IMR-90 (cell line): ENCODE data around the gene SFTA2. TPM values are rescaled to one million over a fixed set of nuclear protein-coding genes. Genes with fewer than 3 reads are reported as not detected.

Experiments
- ATAC-seq: fragments of 200-7000 bp; cut with Tn5 transposase; 2 replicates; pipeline ENCODE4 v1.9.1; 2020; ENCODE audit warnings: low read depth, mild to moderate bottlenecking, moderate library complexity
- BruUV-seq: library from RNA; stranded (reverse); fragments of 400-500 nt; replicated peaks from 2 replicates; lab custom pipeline; 2021; lab: Mats Ljungman, UMichigan
- CTCF ChIA-PET: fragments of 300-600 bp; formaldehyde crosslinking; extraction: SDS; loops from one replicate; lab custom pipeline; 2021; ENCODE audit warnings: antibody characterized with exemption; lab: Yijun Ruan, JAX
- POLR2A ChIA-PET: fragments of 300-600 bp; sonication (Branson Sonifier 250); formaldehyde crosslinking; loops from one replicate; lab custom pipeline; 2022; ENCODE audit warnings: antibody characterized with exemption; ENCODE audit not compliant: unreplicated experiment; lab: Charles Lee
- DNase-seq: peaks from one replicate; pipeline ENCODE4 v3.0.0; 2013
- H2AFZ ChIP-seq: replicated peaks from 2 replicates; pipeline ENCODE3; 2013; ENCODE audit warnings: low read length, mild to moderate bottlenecking; ENCODE audit not compliant: poor library complexity
- H2AK5ac ChIP-seq: 2 replicates; pipeline ENCODE4 v1.6.1; 2013; ENCODE audit warnings: low read depth, low read length, inconsistent platforms
- H2AK9ac ChIP-seq: replicated peaks from 2 replicates; pipeline ENCODE3; 2013; ENCODE audit warnings: mild to moderate bottlenecking, low read depth, low read length, moderate library complexity; ENCODE audit not compliant: poor library complexity
- H2BK120ac ChIP-seq: 2 replicates; pipeline ENCODE4 v1.6.1; 2013; ENCODE audit warnings: low read depth, low read length, inconsistent platforms
- H2BK15ac ChIP-seq: 3 replicates; pipeline ENCODE4 v1.6.1; 2013; ENCODE audit warnings: low read depth, low read length, inconsistent platforms
- H2BK20ac ChIP-seq: 2 replicates; pipeline ENCODE4 v1.6.1; 2013; ENCODE audit warnings: low read depth, mild to moderate bottlenecking, inconsistent platforms, low read length, moderate library complexity
- H2BK5ac ChIP-seq: 2 replicates; pipeline ENCODE4 v1.6.1; 2013; ENCODE audit warnings: mild to moderate bottlenecking, low read depth, low read length, inconsistent platforms; ENCODE audit not compliant: poor library complexity, severe bottlenecking
- H3K14ac ChIP-seq: replicated peaks from 2 replicates; pipeline ENCODE4 v1.6.1; 2013; ENCODE audit warnings: low read depth, low read length, inconsistent platforms
- H3K18ac ChIP-seq: 2 replicates; pipeline ENCODE4 v1.6.1; 2013; ENCODE audit warnings: low read depth, low read length, control low read depth
- H3K23ac ChIP-seq: 2 replicates; pipeline ENCODE4 v1.6.1; 2013; ENCODE audit warnings: low read depth, low read length, inconsistent platforms
- H3K27ac ChIP-seq: 2 replicates; pipeline ENCODE4 v1.5.1; 2013; ENCODE audit warnings: mild to moderate bottlenecking, control low read depth, low read length; ENCODE audit not compliant: insufficient read depth
- H3K27me3 ChIP-seq: 2 replicates; pipeline ENCODE4 v1.6.1; 2013; ENCODE audit warnings: low read length; ENCODE audit not compliant: control insufficient read depth, insufficient read depth
- H3K36me3 ChIP-seq: 2 replicates; pipeline ENCODE4 v1.6.1; 2013; ENCODE audit warnings: low read length, mixed read lengths; ENCODE audit not compliant: control insufficient read depth, insufficient read depth
- H3K4ac ChIP-seq: 2 replicates; pipeline ENCODE4 v1.6.1; 2013; ENCODE audit warnings: low read depth, low read length, inconsistent platforms
- H3K4me1 ChIP-seq: 2 replicates; pipeline ENCODE4 v1.6.1; 2013; ENCODE audit warnings: low read length, mixed read lengths; ENCODE audit not compliant: control insufficient read depth, insufficient read depth
- H3K4me2 ChIP-seq: 2 replicates; pipeline ENCODE4 v1.6.1; 2013; ENCODE audit warnings: low read depth, mild to moderate bottlenecking, control low read depth, low read length, moderate library complexity
- H3K4me3 ChIP-seq: 2 replicates; pipeline ENCODE4 v1.5.1; 2013; ENCODE audit warnings: low read depth, mild to moderate bottlenecking, control low read depth, low read length, moderate library complexity; ENCODE audit not compliant: insufficient read depth
- H3K56ac ChIP-seq: 2 replicates; pipeline ENCODE4 v1.6.1; 2013; ENCODE audit warnings: low read length, inconsistent platforms; ENCODE audit not compliant: insufficient read depth; ENCODE audit errors: extremely low read depth
- H3K79me1 ChIP-seq, 2 experiments: 2 replicates each; pipeline ENCODE4 v1.6.1; 2013; ENCODE audit warnings: low read length in 2 of 2, inconsistent platforms in 1 of 2, low read depth in 1 of 2
- H3K9ac ChIP-seq: 2 replicates; pipeline ENCODE4 v1.6.1; 2013; ENCODE audit warnings: low read depth, low read length, control low read depth
- H3K9me1 ChIP-seq: 2 replicates; pipeline ENCODE4 v1.6.1; 2013; ENCODE audit warnings: low read length, inconsistent platforms; ENCODE audit not compliant: insufficient read depth
- H3K9me3 ChIP-seq: 2 replicates; pipeline ENCODE4 v1.6.1; 2013; ENCODE audit warnings: low read length; ENCODE audit not compliant: control insufficient read depth, insufficient read depth
- H4K20me1 ChIP-seq: 2 replicates; pipeline ENCODE4 v1.6.1; 2013; ENCODE audit warnings: low read length, inconsistent platforms; ENCODE audit not compliant: insufficient read depth
- H4K5ac ChIP-seq: 2 replicates; pipeline ENCODE4 v1.6.1; 2013; ENCODE audit warnings: mild to moderate bottlenecking, low read depth, low read length, control low read depth
- H4K8ac ChIP-seq, 2 experiments: 2 replicates each; pipeline ENCODE4 v1.6.1; 2013; ENCODE audit warnings: low read depth in 2 of 2, low read length in 2 of 2, control low read depth in 1 of 2, inconsistent platforms in 1 of 2
- H4K91ac ChIP-seq: 2 replicates; pipeline ENCODE4 v1.6.1; 2013; ENCODE audit warnings: low read depth, low read length, inconsistent platforms; ENCODE audit not compliant: insufficient read depth
- BHLHE40 ChIP-seq: fragments of 150-350 bp; IDR thresholded peaks from 2 replicates; pipeline ENCODE4 v1.6.1; 2016; ENCODE audit warnings: mild to moderate bottlenecking, low read depth, low read length
- CEBPB ChIP-seq: IDR thresholded peaks from 2 replicates; pipeline ENCODE4 v1.6.1; 2012; ENCODE audit warnings: low read depth, low read length, improper control_type of control experiment
- FOS ChIP-seq: fragments of 150-350 bp; IDR thresholded peaks from 2 replicates; pipeline ENCODE4 v1.6.1; 2016; ENCODE audit warnings: low read depth, low read length
- MAZ ChIP-seq: IDR thresholded peaks from 2 replicates; pipeline ENCODE4 v1.6.1; 2012; ENCODE audit warnings: low read depth, mild to moderate bottlenecking, low read length, improper control_type of control experiment, moderate library complexity, borderline replicate concordance
- MXI1 ChIP-seq: IDR thresholded peaks from 2 replicates; pipeline ENCODE4 v1.6.1; 2012; ENCODE audit warnings: low read depth, mild to moderate bottlenecking, low read length, moderate library complexity, borderline replicate concordance
- POLR2A ChIP-seq: IDR thresholded peaks from 2 replicates; pipeline ENCODE4 v1.6.1; 2012; ENCODE audit warnings: mild to moderate bottlenecking, low read depth, low read length
- RCOR1 ChIP-seq: IDR thresholded peaks from 2 replicates; pipeline ENCODE4 v1.6.1; 2012; ENCODE audit warnings: mild to moderate bottlenecking, low read length, improper control_type of control experiment; ENCODE audit not compliant: insufficient replicate concordance
- RFX5 ChIP-seq: IDR thresholded peaks from 2 replicates; pipeline ENCODE4 v1.8.0; 2012; ENCODE audit warnings: low read depth, mild to moderate bottlenecking, low read length, moderate library complexity
- SMC3 ChIP-seq: fragments of 150-350 bp; IDR thresholded peaks from 2 replicates; pipeline ENCODE4 v1.6.1; 2016; ENCODE audit warnings: low read depth, mild to moderate bottlenecking, antibody characterized with exemption, low read length, moderate library complexity
- WGBS, 2 experiments: methylation state at CpG; one replicate each; pipeline versions ENCODE4 v1.1.5 to v1.1.7; 2013; ENCODE audit warnings: missing lambda C conversion rate in 2 of 2; ENCODE audit not compliant: insufficient read length in 1 of 2; ENCODE audit errors: extremely low coverage in 2 of 2; 5-methylcytosine and 5-hydroxymethylcytosine counted together
- dilution Hi-C: fragments of 300-500 bp; cut with HindIII; formaldehyde crosslinking; loops from one replicate; pipeline ENCODE4 v1.14.3; 2018; ENCODE audit warnings: low sequenced_read_pairs; ENCODE audit not compliant: unreplicated experiment
- in situ Hi-C: fragments of 300-500 bp; cut with MboI; formaldehyde crosslinking; loops from 3 replicates; pipeline ENCODE4 v1.14.3; 2019; ENCODE audit warnings: low sequenced_read_pairs, inconsistent platforms, mixed read lengths
- intact Hi-C: fragments of 100-400 bp; cut with micrococcal nuclease; formaldehyde crosslinking; loops from 2 replicates; pipeline ENCODE4 v1.10.0; 2022
- polyA plus RNA-seq, 3 experiments: library from polyadenylated mRNA; depleted of rRNA; stranded (reverse); fragments of >200 nt; gene quantifications; 2 replicates each; pipeline ENCODE4 v1.2.3, GENCODE V29; 2012; ENCODE audit warnings: low replicate concordance in 1 of 3
- total RNA-seq: library from RNA; depleted of rRNA; stranded (reverse); fragments of >200 nt; gene quantifications from 2 replicates; pipeline ENCODE4 v1.2.3, GENCODE V29; 2012
- TF ChIP-seq, protein P1 (sequence below): fragments of 150-350 bp; IDR thresholded peaks from 2 replicates; pipeline ENCODE4 v1.6.1; 2017; ENCODE audit warnings: mild to moderate bottlenecking, antibody characterized with exemption, low read length, low read depth

Gene SFTA2
- total and polyA plus RNA-seq, 2 of the 4 experiments (the other 2 are of a cell fraction), result not detected

DNA sequence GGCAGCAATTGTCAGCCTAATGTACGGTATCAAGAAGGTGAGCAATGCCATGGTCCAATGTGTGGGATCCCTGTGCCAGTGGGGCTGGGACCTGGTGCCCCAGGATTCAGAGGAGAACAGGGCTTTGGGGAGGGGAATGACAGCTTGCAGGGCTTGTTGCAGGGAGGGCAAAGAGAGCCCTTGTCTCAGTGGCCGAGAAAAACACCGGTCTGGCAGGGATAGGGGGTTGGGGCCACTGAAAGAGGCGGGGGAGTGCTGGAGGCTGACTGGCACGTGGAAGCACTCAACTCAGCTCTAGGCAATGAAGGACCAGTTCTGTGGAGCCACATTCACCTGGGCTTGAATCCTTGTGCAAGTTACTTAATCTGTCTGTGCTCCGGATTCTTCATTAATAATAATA, 5.3 kb upstream of the SFTA2 start:
- no peak overlapping the region for H3K9ac ChIP-seq
- no peaks in the 10 kb centered on the region for H4K20me1 ChIP-seq
- H3K27ac ChIP-seq, result no peak overlapping the region
- no peak overlapping the region for H2BK15ac ChIP-seq
- H4K8ac ChIP-seq, result no peak overlapping the region
- BruUV-seq, result no TSS peak
- no peak overlapping the region for H2AFZ ChIP-seq
- peaks cover 2% of the 10 kb centered on the region for H3K9me1 ChIP-seq
- ATAC-seq (no peak), DNase-seq (no peak)
- H3K56ac ChIP-seq, result no peak overlapping the region
- H3K4me2 ChIP-seq, result no peak overlapping the region
- no peak overlapping the region for H3K23ac ChIP-seq
- no peak overlapping the region for H2BK120ac ChIP-seq
- H3K27me3 ChIP-seq, result peaks cover 58% of the 10 kb centered on the region
- no peak overlapping the region for H2BK20ac ChIP-seq
- WGBS, 2 experiments, result 17% methylated on average over 2 of the region's 6 CpGs; no CpG with 5 or more reads in 1 of the 2 experiments
- H3K4me3 ChIP-seq, result no peak overlapping the region
- H3K79me1 ChIP-seq, result no peaks in the 10 kb centered on the region
- TF ChIP-seq POLR2A (no peak), RFX5 (no peak), BHLHE40 (no peak), SMC3 (no peak), MXI1 (no peak), MAZ (no peak), CEBPB (no peak), RCOR1 (no peak), FOS (no peak)
- TF ChIP-seq, protein P1, sequence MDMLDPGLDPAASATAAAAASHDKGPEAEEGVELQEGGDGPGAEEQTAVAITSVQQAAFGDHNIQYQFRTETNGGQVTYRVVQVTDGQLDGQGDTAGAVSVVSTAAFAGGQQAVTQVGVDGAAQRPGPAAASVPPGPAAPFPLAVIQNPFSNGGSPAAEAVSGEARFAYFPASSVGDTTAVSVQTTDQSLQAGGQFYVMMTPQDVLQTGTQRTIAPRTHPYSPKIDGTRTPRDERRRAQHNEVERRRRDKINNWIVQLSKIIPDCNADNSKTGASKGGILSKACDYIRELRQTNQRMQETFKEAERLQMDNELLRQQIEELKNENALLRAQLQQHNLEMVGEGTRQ, result no peak
- no peak overlapping the region for H2AK5ac ChIP-seq
- ChIA-PET CTCF (interaction anchor here (1.0 to 1.3 kb wide), 2 partner anchors 133 to 142 kb away, joined by 3 read pairs; no protein-coding TSS in a partner anchor), POLR2A (no interaction called here)
- H2BK5ac ChIP-seq, result no peak overlapping the region
- no peak overlapping the region for H3K14ac ChIP-seq
- no peaks in the 10 kb centered on the region for H3K9me3 ChIP-seq
- dilution Hi-C loops, result no loop called here
- no peaks in the 10 kb centered on the region; the same call in 1 of the 2 replicates for H3K4me1 ChIP-seq
- no peak overlapping the region for H3K18ac ChIP-seq
- in situ Hi-C loops, result no loop called here
- H4K91ac ChIP-seq, result no peak overlapping the region
- H2AK9ac ChIP-seq, result no peak overlapping the region
- H3K36me3 ChIP-seq, result no peaks in the 10 kb centered on the region
- no peak overlapping the region for H4K5ac ChIP-seq
- no peak overlapping the region for H3K4ac ChIP-seq
- intact Hi-C loops, result no loop called here
